ENCODE data around the gene DBP.

The DBP gene

GRCh38 chr19:48603449-48603848 lies 33.7 kb downstream of the DBP start:
- Histone ChIP-seq H3K36me3 (ENCODE audit: control insufficient read depth, low read length) (no peaks in the 10 kb centered on the region), H3K9me3 (ENCODE audit: control insufficient read depth, insufficient read depth, low read length) (no peaks in the 10 kb centered on the region), H3K4me1 (ENCODE audit: control insufficient read depth, low read length) (no peaks in the 10 kb centered on the region), H3F3A (ENCODE audit: control insufficient read depth, insufficient read depth) (no peaks in the 10 kb centered on the region), H4K20me1 (ENCODE audit: control insufficient read depth, insufficient read depth, low read depth, low read length) (no peaks in the 10 kb centered on the region), H3K27ac (ENCODE audit: low read depth, low read length) (no peak overlapping the region), H3K4me3 (ENCODE audit: low read length) (no peak overlapping the region), H3K79me2 (ENCODE audit: control insufficient read depth, low read length) (no peaks in the 10 kb centered on the region), H3K27me3 (ENCODE audit: control insufficient read depth, low read length) (no peaks in the 10 kb centered on the region), H3K4me2 (ENCODE audit: low read length) (no peak overlapping the region), H3K9me2 (replicated peaks; ENCODE audit: control insufficient read depth, low read length) (no peaks in the 10 kb centered on the region)
- TF ChIP-seq CTCF (IDR thresholded peaks at IDR 0.05; ENCODE audit: low read depth, low read length, poor library complexity, severe bottlenecking) (no peak), EZH2phosphoT487 (IDR thresholded peaks at IDR 0.05; ENCODE audit: borderline replicate concordance, low read length) (no peak)

- no peaks in the 10 kb centered on the region for H3K9me3 ChIP-seq (ENCODE audit: control insufficient read depth, insufficient read depth, low read length)
- no peaks in the 10 kb centered on the region for H3K9me2 ChIP-seq (replicated peaks; ENCODE audit: control insufficient read depth, low read length)
- no peaks in the 10 kb centered on the region for H3F3A ChIP-seq (ENCODE audit: control insufficient read depth, insufficient read depth)
- H4K20me1 ChIP-seq (ENCODE audit: control insufficient read depth, insufficient read depth, low read depth, low read length) = no peaks in the 10 kb centered on the region
- no peaks in the 10 kb centered on the region for H3K4me1 ChIP-seq (ENCODE audit: control insufficient read depth, low read length)
- no peaks in the 10 kb centered on the region for H3K79me2 ChIP-seq (ENCODE audit: control insufficient read depth, low read length)
- no peaks in the 10 kb centered on the region for H3K27me3 ChIP-seq (ENCODE audit: control insufficient read depth, low read length)
- no peak overlapping the region for H3K4me3 ChIP-seq (ENCODE audit: low read length)
- no peaks in the 10 kb centered on the region for H3K36me3 ChIP-seq (ENCODE audit: control insufficient read depth, low read length)
- no peak overlapping the region for H3K4me2 ChIP-seq (ENCODE audit: low read length)
- H3K27ac ChIP-seq (ENCODE audit: low read depth, low read length) = no peak overlapping the region
- TF ChIP-seq CTCF (IDR thresholded peaks at IDR 0.05; ENCODE audit: low read depth, low read length, poor library complexity, severe bottlenecking) (no peak), EZH2phosphoT487 (IDR thresholded peaks at IDR 0.05; ENCODE audit: borderline replicate concordance, low read length) (no peak)
Measured at GRCh38 chr19:48603001-48603400, 34.2 kb downstream of the DBP start.

GRCh38 chr19:48600679-48601417 lies 36.3 kb downstream of the DBP start:
- TF ChIP-seq CTCF (IDR thresholded peaks at IDR 0.05; ENCODE audit: low read depth, low read length, poor library complexity, severe bottlenecking) (no peak), EZH2phosphoT487 (IDR thresholded peaks at IDR 0.05; ENCODE audit: borderline replicate concordance, low read length) (no peak)
- no peak overlapping the region for H3K27ac ChIP-seq (ENCODE audit: low read depth, low read length)
- no peaks in the 10 kb centered on the region for H3F3A ChIP-seq (ENCODE audit: control insufficient read depth, insufficient read depth)
- no peaks in the 10 kb centered on the region for H3K79me2 ChIP-seq (ENCODE audit: control insufficient read depth, low read length)
- no peaks in the 10 kb centered on the region for H3K9me3 ChIP-seq (ENCODE audit: control insufficient read depth, insufficient read depth, low read length)
- H3K4me1 ChIP-seq (ENCODE audit: control insufficient read depth, low read length) = peaks cover 16% of the 10 kb centered on the region
- no peaks in the 10 kb centered on the region for H3K27me3 ChIP-seq (ENCODE audit: control insufficient read depth, low read length)
- H3K4me3 ChIP-seq (ENCODE audit: low read length) = no peak overlapping the region
- no peaks in the 10 kb centered on the region for H3K9me2 ChIP-seq (replicated peaks; ENCODE audit: control insufficient read depth, low read length)
- no peaks in the 10 kb centered on the region for H4K20me1 ChIP-seq (ENCODE audit: control insufficient read depth, insufficient read depth, low read depth, low read length)
- no peaks in the 10 kb centered on the region for H3K36me3 ChIP-seq (ENCODE audit: control insufficient read depth, low read length)
- no peak overlapping the region for H3K4me2 ChIP-seq (ENCODE audit: low read length)
